Measurements from ENCODE around the gene CBY1.
"Not testable (repeated sequence)": the region's sequence is repeated elsewhere in the genome, so short reads cannot be mapped to it uniquely, and the experiment has no call there.

The CBY1 gene

GRCh38 chr22:38656256-38657044, at the start of gene CBY1, which contains the start of gene FAM227A:
Gene CBY1 (plus strand): TSS chr22:38656638. CDS start chr22:38668055, 11,417 bp downstream.
Gene FAM227A (minus strand): TSS chr22:38656392. CDS start chr22:38650168, 6,224 bp downstream.
- DNase-seq, result peak; percentile 93 to 94

GRCh38 chr22:38607680-38608079, 48.8 kb upstream of the CBY1 start:
- no peak for DNase-seq

GRCh38 chr22:38608992-38609750, 47.3 kb upstream of the CBY1 start:
- no peak for DNase-seq

- no peak for DNase-seq
These were observed 46.2 kb upstream of the CBY1 start for GRCh38 chr22:38610234-38610633.

- no peak for DNase-seq
These were observed 44.9 kb upstream of the CBY1 start for GRCh38 chr22:38611559-38611958.

GRCh38 chr22:38612217-38613006, 44.0 kb upstream of the CBY1 start:
- no peak for DNase-seq

GRCh38 chr22:38613588-38613987, 42.9 kb upstream of the CBY1 start:
- DNase-seq, result no peak

- no peak for DNase-seq
These were observed 41.9 kb upstream of the CBY1 start for GRCh38 chr22:38614332-38615063.

GRCh38 chr22:38615064-38615405, 41.4 kb upstream of the CBY1 start:
- DNase-seq, result not testable (repeated sequence)

- no peak for DNase-seq
These were observed 38.2 kb upstream of the CBY1 start for GRCh38 chr22:38618258-38618657.

- DNase-seq, result no peak
These were observed 37.8 kb upstream of the CBY1 start for GRCh38 chr22:38618682-38619081.

GRCh38 chr22:38623351-38623750, 33.1 kb upstream of the CBY1 start:
- no peak for DNase-seq

- no peak for DNase-seq
These were observed 28.0 kb upstream of the CBY1 start for GRCh38 chr22:38628444-38628843.

GRCh38 chr22:38629108-38629507, 27.3 kb upstream of the CBY1 start:
- no peak for DNase-seq

GRCh38 chr22:38631724-38632123, 24.7 kb upstream of the CBY1 start:
- no peak for DNase-seq

- no peak for DNase-seq
These were observed 23.9 kb upstream of the CBY1 start for GRCh38 chr22:38632528-38632927.

- no peak for DNase-seq
These were observed 18.2 kb upstream of the CBY1 start for GRCh38 chr22:38638216-38638615.

- no peak for DNase-seq
These were observed 17.7 kb upstream of the CBY1 start for GRCh38 chr22:38638728-38639127.

GRCh38 chr22:38641476-38642040, 14.9 kb upstream of the CBY1 start:
- no peak for DNase-seq

- DNase-seq, result not testable (repeated sequence)
These were observed 12.2 kb upstream of the CBY1 start for GRCh38 chr22:38644245-38644644.

GRCh38 chr22:38645430-38645829, 11.0 kb upstream of the CBY1 start:
- no peak for DNase-seq

- no peak for DNase-seq
These were observed 6.5 kb upstream of the CBY1 start for GRCh38 chr22:38649841-38650522.

Data from activated T-cell treated with anti-CD3 and anti-CD28 coated beads, Interleukin-2, amount 50 U/mL, for 48 hours (primary cell).